HG02759 (cell line): ENCODE data around the gene OR2T34.
"Not testable (repeated sequence)": the region's sequence is repeated elsewhere in the genome, so short reads cannot be mapped to it uniquely, and the experiment has no call there.

ENCODE experiments used
- ATAC-seq: cut with Tn5 transposase; IDR thresholded peaks from one replicate; pipeline ENCODE4 v1.9.1; 2021; ENCODE audit warnings: mild to moderate bottlenecking, moderate library complexity; ENCODE audit not compliant: unreplicated experiment

Gene OR2T34

DNA sequence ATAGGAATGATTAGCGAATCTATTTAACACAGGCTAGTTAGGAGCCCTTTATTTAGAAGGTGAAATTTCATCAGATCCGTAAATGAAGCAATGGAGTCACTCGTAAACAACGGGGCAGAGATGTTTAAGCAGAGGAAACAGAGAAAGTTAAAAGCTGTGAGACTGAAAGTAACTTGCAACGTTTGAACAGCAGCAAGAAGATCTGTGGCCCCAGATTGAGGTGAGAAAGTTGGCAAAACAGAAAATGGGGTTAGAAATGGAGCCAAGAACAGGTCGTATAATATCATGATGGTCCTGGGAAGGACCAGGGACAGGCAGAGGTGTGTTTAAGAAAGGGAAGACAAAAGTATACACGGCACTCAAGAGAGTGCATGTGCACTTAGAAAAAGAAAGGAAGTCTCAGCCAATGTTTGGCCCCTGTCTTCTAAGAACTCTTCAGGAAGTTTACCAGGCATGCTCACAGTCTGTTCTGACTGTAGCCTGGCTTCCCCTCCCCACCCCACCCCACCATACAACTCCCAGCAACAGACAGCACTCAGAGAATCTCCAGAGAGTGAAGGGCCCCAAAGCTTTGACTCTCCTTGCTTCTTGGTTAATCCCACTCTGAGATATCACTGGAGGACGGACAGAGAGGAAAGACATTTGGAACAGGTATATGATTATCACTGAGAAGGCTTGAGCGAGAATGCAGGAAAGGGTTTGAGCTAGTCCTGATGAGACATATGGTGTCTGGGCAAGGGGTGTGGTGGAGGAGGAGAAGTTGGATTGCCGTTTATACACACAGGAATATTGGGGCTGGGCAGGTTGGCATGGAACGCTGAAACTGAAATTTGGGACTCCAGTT, 8.8 kb downstream of the OR2T34 start:
- peak; percentile 82 for ATAC-seq

- ATAC-seq = not testable (repeated sequence)
Measured at GRCh38 chr1:248562672-248563071, 11.9 kb downstream of the OR2T34 start, which contains the start of gene OR2T29. TSS of gene OR2T29 (minus strand) at chr1:248562772. CDS start at chr1:248559491, 3,281 bp downstream.

DNA sequence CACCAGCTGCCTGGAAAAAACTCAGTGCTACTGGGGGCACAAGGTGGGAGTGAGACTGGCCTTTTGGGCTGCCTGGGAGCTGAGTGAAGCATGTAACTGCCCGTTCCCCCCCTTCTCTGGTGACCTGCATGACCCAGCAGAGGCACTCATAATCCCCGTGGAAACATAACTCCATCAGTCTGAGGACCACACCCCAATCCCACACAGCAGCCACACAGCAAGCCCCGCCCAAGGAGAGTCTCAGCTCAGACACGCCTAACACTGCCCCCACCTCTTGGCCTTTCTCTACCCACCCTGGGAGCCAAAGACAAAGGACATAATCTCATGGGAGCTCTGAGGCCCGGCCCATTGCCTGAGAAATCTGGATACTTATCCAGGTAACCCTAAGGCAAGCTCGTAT, 23.5 kb downstream of the OR2T34 start:
- not testable (repeated sequence) for ATAC-seq

GRCh38 chr1:248547383-248547782, 27.2 kb downstream of the OR2T34 start:
- ATAC-seq = not testable (repeated sequence)

DNA sequence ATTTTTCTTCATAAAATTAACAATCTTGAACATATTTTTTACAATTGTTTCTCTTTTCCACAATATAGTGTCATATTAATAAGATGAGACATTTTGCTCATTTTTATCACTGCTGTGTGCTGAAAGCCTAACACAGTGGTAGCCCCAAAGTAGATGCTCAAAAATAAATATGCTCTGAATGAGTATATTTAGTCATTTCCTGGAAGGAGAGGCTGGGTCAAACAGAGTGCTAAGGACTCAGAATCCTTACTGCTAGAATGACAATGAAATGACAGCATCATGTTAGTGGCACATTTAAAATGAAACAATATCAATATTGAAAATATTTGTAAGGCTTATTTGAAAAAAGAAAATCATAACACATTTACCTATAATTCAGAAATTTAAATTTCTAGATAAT, 37.1 kb downstream of the OR2T34 start:
- ATAC-seq = peak; percentile 53
